ENCODE results near the gene STK39.

Gene STK39

GRCh38 chr2:167953776-167954175 lies 293.6 kb downstream of the STK39 start:
- no peak for TF ChIP-seq EZH2phosphoT487 (IDR thresholded peaks at IDR 0.05; ENCODE audit: borderline replicate concordance, low read length)
- TF ChIP-seq, protein P1, sequence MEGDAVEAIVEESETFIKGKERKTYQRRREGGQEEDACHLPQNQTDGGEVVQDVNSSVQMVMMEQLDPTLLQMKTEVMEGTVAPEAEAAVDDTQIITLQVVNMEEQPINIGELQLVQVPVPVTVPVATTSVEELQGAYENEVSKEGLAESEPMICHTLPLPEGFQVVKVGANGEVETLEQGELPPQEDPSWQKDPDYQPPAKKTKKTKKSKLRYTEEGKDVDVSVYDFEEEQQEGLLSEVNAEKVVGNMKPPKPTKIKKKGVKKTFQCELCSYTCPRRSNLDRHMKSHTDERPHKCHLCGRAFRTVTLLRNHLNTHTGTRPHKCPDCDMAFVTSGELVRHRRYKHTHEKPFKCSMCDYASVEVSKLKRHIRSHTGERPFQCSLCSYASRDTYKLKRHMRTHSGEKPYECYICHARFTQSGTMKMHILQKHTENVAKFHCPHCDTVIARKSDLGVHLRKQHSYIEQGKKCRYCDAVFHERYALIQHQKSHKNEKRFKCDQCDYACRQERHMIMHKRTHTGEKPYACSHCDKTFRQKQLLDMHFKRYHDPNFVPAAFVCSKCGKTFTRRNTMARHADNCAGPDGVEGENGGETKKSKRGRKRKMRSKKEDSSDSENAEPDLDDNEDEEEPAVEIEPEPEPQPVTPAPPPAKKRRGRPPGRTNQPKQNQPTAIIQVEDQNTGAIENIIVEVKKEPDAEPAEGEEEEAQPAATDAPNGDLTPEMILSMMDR (IDR thresholded peaks at IDR 0.05; ENCODE audit: low read depth, low read length, poor library complexity, severe bottlenecking): no peak
- no peaks in the 10 kb centered on the region for H3K27me3 ChIP-seq (ENCODE audit: control insufficient read depth, low read length)
- no peaks in the 10 kb centered on the region for H3K9me2 ChIP-seq (replicated peaks; ENCODE audit: control insufficient read depth, low read length)
- no peaks in the 10 kb centered on the region for H3K4me1 ChIP-seq (ENCODE audit: control insufficient read depth, low read length)
- no peaks in the 10 kb centered on the region for H4K20me1 ChIP-seq (ENCODE audit: control insufficient read depth, insufficient read depth, low read depth, low read length)
- H3K4me3 ChIP-seq (ENCODE audit: low read length): no peak overlapping the region
- H3K36me3 ChIP-seq (ENCODE audit: control insufficient read depth, low read length): no peaks in the 10 kb centered on the region
- no peaks in the 10 kb centered on the region for H3K79me2 ChIP-seq (ENCODE audit: control insufficient read depth, low read length)
- H3K4me2 ChIP-seq (ENCODE audit: low read length): no peak overlapping the region
- no peak overlapping the region for H3K27ac ChIP-seq (ENCODE audit: low read depth, low read length)
- no peaks in the 10 kb centered on the region for H3K9me3 ChIP-seq (ENCODE audit: control insufficient read depth, insufficient read depth, low read length)
- no peaks in the 10 kb centered on the region for H3F3A ChIP-seq (ENCODE audit: control insufficient read depth, insufficient read depth)

- H3K27me3 ChIP-seq (ENCODE audit: control insufficient read depth, low read length): no peaks in the 10 kb centered on the region
- no peaks in the 10 kb centered on the region for H3K79me2 ChIP-seq (ENCODE audit: control insufficient read depth, low read length)
- H3K9me3 ChIP-seq (ENCODE audit: control insufficient read depth, insufficient read depth, low read length): no peaks in the 10 kb centered on the region
- TF ChIP-seq, protein P1 (IDR thresholded peaks at IDR 0.05; ENCODE audit: low read depth, low read length, poor library complexity, severe bottlenecking): no peak
- no peak for TF ChIP-seq EZH2phosphoT487 (IDR thresholded peaks at IDR 0.05; ENCODE audit: borderline replicate concordance, low read length)
- H3F3A ChIP-seq (ENCODE audit: control insufficient read depth, insufficient read depth): no peaks in the 10 kb centered on the region
- no peaks in the 10 kb centered on the region for H3K4me1 ChIP-seq (ENCODE audit: control insufficient read depth, low read length)
- no peaks in the 10 kb centered on the region for H3K36me3 ChIP-seq (ENCODE audit: control insufficient read depth, low read length)
- H4K20me1 ChIP-seq (ENCODE audit: control insufficient read depth, insufficient read depth, low read depth, low read length): no peaks in the 10 kb centered on the region
- no peak overlapping the region for H3K4me3 ChIP-seq (ENCODE audit: low read length)
- H3K27ac ChIP-seq (ENCODE audit: low read depth, low read length): no peak overlapping the region
- no peaks in the 10 kb centered on the region for H3K9me2 ChIP-seq (replicated peaks; ENCODE audit: control insufficient read depth, low read length)
- H3K4me2 ChIP-seq (ENCODE audit: low read length): no peak overlapping the region
Observed at GRCh38 chr2:167950571-167950970, 296.8 kb downstream of the STK39 start.

- no peaks in the 10 kb centered on the region for H3K9me3 ChIP-seq (ENCODE audit: control insufficient read depth, insufficient read depth, low read length)
- H3K36me3 ChIP-seq (ENCODE audit: control insufficient read depth, low read length): no peaks in the 10 kb centered on the region
- TF ChIP-seq, protein P1 (IDR thresholded peaks at IDR 0.05; ENCODE audit: low read depth, low read length, poor library complexity, severe bottlenecking): no peak
- no peak for TF ChIP-seq EZH2phosphoT487 (IDR thresholded peaks at IDR 0.05; ENCODE audit: borderline replicate concordance, low read length)
- H3K4me3 ChIP-seq (ENCODE audit: low read length): no peak overlapping the region
- H3K4me2 ChIP-seq (ENCODE audit: low read length): no peak overlapping the region
- no peaks in the 10 kb centered on the region for H3K79me2 ChIP-seq (ENCODE audit: control insufficient read depth, low read length)
- no peaks in the 10 kb centered on the region for H3K9me2 ChIP-seq (replicated peaks; ENCODE audit: control insufficient read depth, low read length)
- H3K27me3 ChIP-seq (ENCODE audit: control insufficient read depth, low read length): no peaks in the 10 kb centered on the region
- no peaks in the 10 kb centered on the region for H4K20me1 ChIP-seq (ENCODE audit: control insufficient read depth, insufficient read depth, low read depth, low read length)
- H3F3A ChIP-seq (ENCODE audit: control insufficient read depth, insufficient read depth): no peaks in the 10 kb centered on the region
- H3K4me1 ChIP-seq (ENCODE audit: control insufficient read depth, low read length): no peaks in the 10 kb centered on the region
- no peak overlapping the region for H3K27ac ChIP-seq (ENCODE audit: low read depth, low read length)
Observed at GRCh38 chr2:167946441-167946841, 301.0 kb downstream of the STK39 start.
